H1 (cell line): Measurements from ENCODE around the gene CDH6. TPM values are rescaled to one million over a fixed set of nuclear protein-coding genes. Genes with fewer than 3 reads are reported as not detected.

Source experiments
- CTCF ChIA-PET: fragments of 300-600 bp; sonication (Branson Sonifier 250); formaldehyde crosslinking; loops from one replicate; lab custom pipeline; 2021; ENCODE audit not compliant: partially characterized antibody; lab: Charles Lee
- POLR2A ChIA-PET: fragments of 300-600 bp; sonication (Branson Sonifier 250); formaldehyde crosslinking; loops from one replicate; lab custom pipeline; 2021; ENCODE audit warnings: inconsistent platforms; ENCODE audit not compliant: partially characterized antibody; lab: Charles Lee
- DNase-seq, 2 experiments: peaks; one replicate each; pipeline versions ENCODE4 v3.0.0 to v3.0.0-alpha.2; 2010 to 2022; ENCODE audit warnings: low spot score in 2 of 2, low read depth in 1 of 2, mixed read lengths in 1 of 2
- FAIRE-seq: peaks from 2 replicates; lab custom pipeline; 2011; peaks lifted over from hg19 to GRCh38; lab: Jason Lieb, UNC
- H2AFZ ChIP-seq: 2 replicates; pipeline ENCODE4 v1.8.1; 2012; ENCODE audit warnings: low read length, inconsistent platforms
- H2AK5ac ChIP-seq: 2 replicates; pipeline ENCODE4 v1.6.1; 2013; ENCODE audit warnings: low read depth, low read length
- H2BK120ac ChIP-seq: replicated peaks from 2 replicates; pipeline ENCODE3; 2013; ENCODE audit warnings: low read depth, low read length, inconsistent platforms
- H2BK12ac ChIP-seq: 2 replicates; pipeline ENCODE4 v1.6.1; 2013; ENCODE audit warnings: low read depth, low read length
- H2BK15ac ChIP-seq: 2 replicates; pipeline ENCODE4 v1.6.1; 2013; ENCODE audit warnings: low read length
- H2BK20ac ChIP-seq: 2 replicates; pipeline ENCODE4 v1.6.1; 2013; ENCODE audit warnings: low read length
- H2BK5ac ChIP-seq: 2 replicates; pipeline ENCODE4 v1.6.1; 2013; ENCODE audit warnings: low read depth, low read length
- H3K14ac ChIP-seq: 2 replicates; pipeline ENCODE4 v1.6.1; 2013; ENCODE audit warnings: inconsistent platforms; ENCODE audit not compliant: insufficient read length
- H3K18ac ChIP-seq: 2 replicates; pipeline ENCODE4 v1.6.1; 2013; ENCODE audit warnings: low read length; ENCODE audit errors: extremely low read depth
- H3K23ac ChIP-seq: 2 replicates; pipeline ENCODE4 v1.6.1; 2013; ENCODE audit warnings: inconsistent platforms; ENCODE audit not compliant: insufficient read length
- H3K23me2 ChIP-seq: 2 replicates; pipeline ENCODE4 v1.6.1; 2013; ENCODE audit warnings: low read depth, low read length
- H3K27ac ChIP-seq: 2 replicates; pipeline ENCODE4 v1.6.1; 2011; ENCODE audit warnings: low read depth, low read length, inconsistent platforms
- H3K27me3 ChIP-seq, 4 experiments: replicated peaks in 1 of 4; 1 replicate in 1 of 4; 2 replicates in 3 of 4; pipeline versions ENCODE4 v1.6.1 to v1.8.1; 2011 to 2013; ENCODE audit warnings: low read length in 3 of 4, mild to moderate bottlenecking in 3 of 4, inconsistent platforms in 2 of 4, mixed read lengths in 2 of 4, moderate library complexity in 1 of 4; ENCODE audit not compliant: control insufficient read depth in 3 of 4, insufficient read depth in 3 of 4; ENCODE audit errors: extremely low read depth in 1 of 4
- H3K36me3 ChIP-seq, 4 experiments: 2 replicates each; pipeline versions ENCODE4 v1.6.1 to v1.8.1; 2011 to 2013; ENCODE audit warnings: mild to moderate bottlenecking in 4 of 4, low read length in 3 of 4, moderate library complexity in 2 of 4, control low read depth in 1 of 4, inconsistent platforms in 1 of 4; ENCODE audit not compliant: insufficient read depth in 4 of 4, control insufficient read depth in 2 of 4
- H3K4ac ChIP-seq: replicated peaks from 2 replicates; pipeline ENCODE3; 2013; ENCODE audit warnings: low read length, low read depth, mixed read lengths, inconsistent platforms; ENCODE audit not compliant: insufficient read length
- H3K4me1 ChIP-seq, 4 experiments: replicated peaks in 1 of 4; 1 replicate in 1 of 4; 2 replicates in 3 of 4; pipeline versions ENCODE4 v1.6.1 to v1.8.1; 2011 to 2013; ENCODE audit warnings: low read length in 3 of 4, inconsistent platforms in 2 of 4, mixed read lengths in 1 of 4; ENCODE audit not compliant: insufficient read depth in 4 of 4, control insufficient read depth in 3 of 4
- H3K4me2 ChIP-seq, 2 experiments: 2 replicates each; pipeline versions ENCODE4 v1.6.1 to v1.8.1; 2011 to 2013; ENCODE audit warnings: low read depth in 2 of 2, low read length in 2 of 2, control low read depth in 1 of 2, inconsistent platforms in 1 of 2, mild to moderate bottlenecking in 1 of 2; ENCODE audit not compliant: insufficient read depth in 1 of 2
- H3K4me3 ChIP-seq, 4 experiments: fragments of 200-600, 300-600 bp in 1 of 4; sonication (generic), shearing (Covaris generic), sonication (Bioruptor Twin) in 1 of 4; 2 replicates each; pipeline versions ENCODE4 v1.5.1 to v1.8.1; 2011 to 2016; ENCODE audit warnings: low read length in 4 of 4, low read depth in 3 of 4, control low read depth in 2 of 4, inconsistent platforms in 2 of 4, mild to moderate bottlenecking in 2 of 4, mixed read lengths in 1 of 4, moderate library complexity in 1 of 4; ENCODE audit not compliant: insufficient read depth in 2 of 4; ENCODE audit errors: extremely low read depth in 1 of 4
- H3K56ac ChIP-seq: replicated peaks from 2 replicates; pipeline ENCODE3; 2013; ENCODE audit warnings: low read depth, mild to moderate bottlenecking, mixed read lengths, low read length, inconsistent platforms; ENCODE audit not compliant: insufficient read length
- H3K79me1 ChIP-seq: 2 replicates; pipeline ENCODE4 v1.6.1; 2013; ENCODE audit warnings: low read depth, low read length, control low read depth
- H3K79me2 ChIP-seq, 2 experiments: 2 replicates each; pipeline versions ENCODE4 v1.6.1 to v1.8.1; 2012 to 2013; ENCODE audit warnings: low read length in 2 of 2, mild to moderate bottlenecking in 2 of 2, inconsistent platforms in 1 of 2; ENCODE audit not compliant: insufficient read depth in 2 of 2, control insufficient read depth in 1 of 2
- H3K9ac ChIP-seq, 4 experiments: replicated peaks in 1 of 4; 1 replicate in 1 of 4; 2 replicates in 3 of 4; pipeline versions ENCODE4 v1.6.1 to v1.8.1; 2011 to 2013; ENCODE audit warnings: low read depth in 3 of 4, low read length in 3 of 4, control low read depth in 2 of 4, mild to moderate bottlenecking in 2 of 4, moderate library complexity in 2 of 4, inconsistent platforms in 1 of 4; ENCODE audit errors: extremely low read depth in 1 of 4
- H3K9me3 ChIP-seq, 2 experiments: 2 replicates each; pipeline versions ENCODE4 v1.6.1 to v1.8.1; 2012 to 2013; ENCODE audit warnings: mild to moderate bottlenecking in 2 of 2, moderate library complexity in 2 of 2, control low read depth in 1 of 2, inconsistent platforms in 1 of 2, low read depth in 1 of 2, low read length in 1 of 2, mixed read lengths in 1 of 2; ENCODE audit not compliant: insufficient read depth in 2 of 2
- H4K20me1 ChIP-seq, 2 experiments: replicated peaks in 1 of 2; 2 replicates each; pipeline versions ENCODE3 to v1.8.1; 2011 to 2013; ENCODE audit warnings: inconsistent platforms in 2 of 2, low read length in 2 of 2, mild to moderate bottlenecking in 1 of 2; ENCODE audit not compliant: insufficient read depth in 2 of 2, control insufficient read depth in 1 of 2
- H4K5ac ChIP-seq: 2 replicates; pipeline ENCODE4 v1.6.1; 2013; ENCODE audit warnings: low read length, low read depth, mixed read lengths, inconsistent platforms; ENCODE audit not compliant: insufficient read length
- H4K8ac ChIP-seq: 2 replicates; pipeline ENCODE4 v1.8.0; 2013; ENCODE audit warnings: mild to moderate bottlenecking, moderate library complexity, low read length, inconsistent platforms; ENCODE audit not compliant: insufficient read depth; ENCODE audit errors: extremely low read depth
- H4K91ac ChIP-seq: replicated peaks from 2 replicates; pipeline ENCODE3; 2013; ENCODE audit warnings: low read length, mixed read lengths, inconsistent platforms; ENCODE audit not compliant: insufficient read length
- BACH1 ChIP-seq: IDR thresholded peaks from 2 replicates; pipeline ENCODE4 v1.6.1; 2012; ENCODE audit warnings: low read length, improper control_type of control experiment
- CEBPB ChIP-seq: IDR thresholded peaks from 2 replicates; pipeline ENCODE4 v1.6.1; 2012; ENCODE audit warnings: low read depth, low read length
- FOSL1 ChIP-seq: IDR thresholded peaks from 2 replicates; pipeline ENCODE4 v1.6.1; 2011; ENCODE audit warnings: mild to moderate bottlenecking, low read depth, low read length, moderate library complexity; ENCODE audit not compliant: insufficient read depth
- KDM5A ChIP-seq: fragments of 200-600 bp; IDR thresholded peaks from 2 replicates; pipeline ENCODE4 v1.7.1; 2012; ENCODE audit warnings: mild to moderate bottlenecking, low read length, inconsistent platforms, mixed read lengths
- NRF1 ChIP-seq: IDR thresholded peaks from 2 replicates; pipeline ENCODE4 v1.6.1; 2011; ENCODE audit warnings: mild to moderate bottlenecking, low read depth, low read length, improper control_type of control experiment
- RXRA ChIP-seq: IDR thresholded peaks from 2 replicates; pipeline ENCODE4 v1.6.1; 2011; ENCODE audit warnings: low read depth, mild to moderate bottlenecking, low read length, moderate library complexity; ENCODE audit not compliant: insufficient read depth
- YY1 ChIP-seq: IDR thresholded peaks from 2 replicates; pipeline ENCODE4 v1.6.1; 2011; ENCODE audit warnings: low read depth, mild to moderate bottlenecking, low read length
- WGBS, 2 experiments: shearing (Covaris generic) in 1 of 2; methylation state at CpG; one replicate each; pipeline versions ENCODE4 v1.1.6 to v1.1.7; 2013 to 2015; ENCODE audit warnings: low lambda C conversion rate in 2 of 2, mixed read lengths in 2 of 2, inconsistent platforms in 1 of 2, low coverage in 1 of 2, missing lambda C conversion rate in 1 of 2; ENCODE audit not compliant: insufficient replicate concordance in 2 of 2, insufficient coverage in 1 of 2, insufficient read length in 1 of 2; ENCODE audit errors: extremely low coverage in 1 of 2, missing lambda C conversion rate in 1 of 2; 5-methylcytosine and 5-hydroxymethylcytosine counted together
- polyA plus RNA-seq, 7 experiments: library from polyadenylated mRNA; depleted of rRNA in 3 of 7; stranded (reverse) in 5 of 7; unstranded in 2 of 7; fragments of >200 nt in 5 of 7; fragments of 200-250 nt in 2 of 7; gene quantifications; 1 replicate in 5 of 7; 2 replicates in 1 of 7; 4 replicates in 1 of 7; pipeline versions ENCODE4 v1.2.1 to v1.2.3, GENCODE V29; 2011 to 2013; ENCODE audit warnings: missing spikeins in 2 of 7, mixed read lengths in 2 of 7
- total RNA-seq: library from RNA; stranded (reverse); fragmentation: NEBNext Ultra II Directional; extraction: Animal tissue kit (Norgen Biotek cat#: 25700); gene quantifications from 2 replicates; pipeline ENCODE4 v1.2.1, GENCODE V29; 2021

Gene CDH6
- total and polyA plus RNA-seq, 2 of the 8 experiments (the other 6 are each of a cell fraction or from before 2014, with no cell fraction given), result 1.4 to 1.9 TPM

- no peaks in the 10 kb centered on the region for H3K79me2 ChIP-seq
- no peak overlapping the region for H2BK20ac ChIP-seq
- CTCF ChIA-PET, result interaction anchor here (0.7 to 1.3 kb wide), 2 partner anchors 11 to 14 kb away, joined by 3 to 4 read pairs; no protein-coding TSS in a partner anchor
- no peak overlapping the region for H3K27ac ChIP-seq
- no peak overlapping the region for H3K9ac ChIP-seq
- no peaks in the 10 kb centered on the region for H3K27me3 ChIP-seq
- no peak overlapping the region for H2BK120ac ChIP-seq
- H4K91ac ChIP-seq, result no peak overlapping the region
- POLR2A ChIA-PET, result no interaction called here
- H2AFZ ChIP-seq, result no peak overlapping the region
- H3K36me3 ChIP-seq, result no peaks in the 10 kb centered on the region
- H4K8ac ChIP-seq, result no peak overlapping the region
- no peak overlapping the region for H4K5ac ChIP-seq
- no peak overlapping the region for H3K4me3 ChIP-seq
- no peaks in the 10 kb centered on the region for H3K9me3 ChIP-seq
- H3K79me1 ChIP-seq, result no peaks in the 10 kb centered on the region
- DNase-seq, result no peak
- no peak overlapping the region for H3K4ac ChIP-seq
- no peak overlapping the region for H2AK5ac ChIP-seq
- H3K18ac ChIP-seq, result no peak overlapping the region
- 78% methylated on average over 11 of the region's 11 CpGs; no CpG with 5 or more reads in 1 of the 2 experiments for WGBS, 2 experiments
- H3K23me2 ChIP-seq, result peaks cover 2% of the 10 kb centered on the region; the same call in 1 of the 2 replicates
- H3K4me1 ChIP-seq, result no peaks in the 10 kb centered on the region
- no peak overlapping the region for H2BK12ac ChIP-seq
- H3K56ac ChIP-seq, result no peak overlapping the region
- no peaks in the 10 kb centered on the region for H4K20me1 ChIP-seq
- H3K23ac ChIP-seq, result no peak overlapping the region
- H2BK5ac ChIP-seq, result no peak overlapping the region
- no peak overlapping the region for H3K4me2 ChIP-seq
- H3K14ac ChIP-seq, result no peak overlapping the region
- H2BK15ac ChIP-seq, result no peak overlapping the region
- FAIRE-seq, result no peak
- TF ChIP-seq NRF1, result no peak
- TF ChIP-seq CEBPB, result no peak
- no peak for TF ChIP-seq FOSL1
- TF ChIP-seq RXRA, result no peak
- no peak for TF ChIP-seq KDM5A
- TF ChIP-seq BACH1, result no peak
- no peak for TF ChIP-seq YY1
These were observed 134.7 kb downstream of the CDH6 start for GRCh38 chr5:31328040-31328733.
